ENCODE measurements around the gene CEND1.

The CEND1 gene

GRCh38 chr11:800473-800872, 10.6 kb upstream of the CEND1 start:
- H3K9me3 ChIP-seq (ENCODE audit: insufficient read depth, low read length, severe bottlenecking) = no peaks in the 10 kb centered on the region
- ATAC-seq (ENCODE audit: insufficient read depth, low read depth) (no peak), DNase-seq (no peak)
- no peak overlapping the region for H3K4me2 ChIP-seq (ENCODE audit: insufficient read depth, low read length)
- no peak overlapping the region for H2AFZ ChIP-seq (ENCODE audit: low read depth, low read length)
- peaks cover 51% of the 10 kb centered on the region for H3K79me2 ChIP-seq (ENCODE audit: insufficient read depth, low read length)
- H3K9ac ChIP-seq (ENCODE audit: low read depth, low read length) = no peak overlapping the region
- peaks cover 61% of the 10 kb centered on the region for H4K20me1 ChIP-seq (ENCODE audit: insufficient read depth, low read length)
- H3K4me1 ChIP-seq (ENCODE audit: insufficient read depth, low read length) = peaks cover 66% of the 10 kb centered on the region
- H3K36me3 ChIP-seq (ENCODE audit: insufficient read depth, low read length) = peaks cover 53% of the 10 kb centered on the region
- H3K27ac ChIP-seq (ENCODE audit: low read length) = no peak overlapping the region
- TF ChIP-seq EZH2 (IDR thresholded peaks at IDR 0.05; ENCODE audit: borderline replicate concordance, low read depth, low read length, severe bottlenecking) = no peak
- TF ChIP-seq CTCF (IDR thresholded peaks at IDR 0.05; ENCODE audit: borderline replicate concordance, extremely low read depth, low read length, poor library complexity, severe bottlenecking) = no peak
- no peaks in the 10 kb centered on the region for H3K27me3 ChIP-seq (ENCODE audit: insufficient read depth, low read length, poor library complexity)
- no peak overlapping the region for H3K4me3 ChIP-seq (ENCODE audit: low read depth in 1 of 2, low read length in 2 of 2)

- TF ChIP-seq EZH2 (IDR thresholded peaks at IDR 0.05; ENCODE audit: borderline replicate concordance, low read depth, low read length, severe bottlenecking) (no peak), CTCF (IDR thresholded peaks at IDR 0.05; ENCODE audit: borderline replicate concordance, extremely low read depth, low read length, poor library complexity, severe bottlenecking) (no peak)
- Histone ChIP-seq H3K9ac (ENCODE audit: low read depth, low read length) (no peak overlapping the region), H2AFZ (ENCODE audit: low read depth, low read length) (no peak overlapping the region), H3K27ac (ENCODE audit: low read length) (no peak overlapping the region), H3K4me1 (ENCODE audit: insufficient read depth, low read length) (peaks cover 71% of the 10 kb centered on the region), H3K79me2 (ENCODE audit: insufficient read depth, low read length) (peaks cover 54% of the 10 kb centered on the region), H3K36me3 (ENCODE audit: insufficient read depth, low read length) (peaks cover 53% of the 10 kb centered on the region), H3K27me3 (ENCODE audit: insufficient read depth, low read length, poor library complexity) (no peaks in the 10 kb centered on the region), H3K9me3 (ENCODE audit: insufficient read depth, low read length, severe bottlenecking) (no peaks in the 10 kb centered on the region), H3K4me3 (ENCODE audit: low read depth in 1 of 2, low read length in 2 of 2) (no peak overlapping the region), H4K20me1 (ENCODE audit: insufficient read depth, low read length) (peaks cover 66% of the 10 kb centered on the region), H3K4me2 (ENCODE audit: insufficient read depth, low read length) (no peak overlapping the region)
- no peak for DNase-seq
- ATAC-seq (ENCODE audit: insufficient read depth, low read depth) = no peak
Observed at GRCh38 chr11:799641-800316, 9.9 kb upstream of the CEND1 start.

GRCh38 chr11:798093-798713, 8.3 kb upstream of the CEND1 start, which contains the start of gene SLC25A22:
Gene SLC25A22 (minus strand): TSS chr11:798281. CDS start chr11:795006, 3,275 bp downstream.
- peak within 1 kb of the TSS; percentile 80 for H2AFZ ChIP-seq (ENCODE audit: low read depth, low read length)
- peak within 1 kb of the TSS; percentile 86 for H3K9ac ChIP-seq (ENCODE audit: low read depth, low read length)
- H3K27me3 ChIP-seq (ENCODE audit: insufficient read depth, low read length, poor library complexity) = no peaks in the 10 kb centered on the region
- H3K79me2 ChIP-seq (ENCODE audit: insufficient read depth, low read length) = peaks cover 38% of the 10 kb centered on the region
- H3K4me1 ChIP-seq (ENCODE audit: insufficient read depth, low read length) = peaks cover 59% of the 10 kb centered on the region
- H3K9me3 ChIP-seq (ENCODE audit: insufficient read depth, low read length, severe bottlenecking) = no peaks in the 10 kb centered on the region
- peak within 1 kb of the TSS; percentile 67 to 98 for H3K4me3 ChIP-seq (ENCODE audit: low read depth in 1 of 2, low read length in 2 of 2)
- ATAC-seq (ENCODE audit: insufficient read depth, low read depth) = peak; percentile 50
- peak within 1 kb of the TSS; percentile 84 for H3K27ac ChIP-seq (ENCODE audit: low read length)
- peak within 1 kb of the TSS; percentile 97 for H3K4me2 ChIP-seq (ENCODE audit: insufficient read depth, low read length)
- peaks cover 59% of the 10 kb centered on the region for H3K36me3 ChIP-seq (ENCODE audit: insufficient read depth, low read length)
- peak; percentile 81 for DNase-seq
- peaks cover 65% of the 10 kb centered on the region for H4K20me1 ChIP-seq (ENCODE audit: insufficient read depth, low read length)
- TF ChIP-seq CTCF (IDR thresholded peaks at IDR 0.05; ENCODE audit: borderline replicate concordance, extremely low read depth, low read length, poor library complexity, severe bottlenecking) = peak; percentile 84
- no peak for TF ChIP-seq EZH2 (IDR thresholded peaks at IDR 0.05; ENCODE audit: borderline replicate concordance, low read depth, low read length, severe bottlenecking)

All from DND-41 (cell line).